Mammary epithelial cell (primary cell): ENCODE results near the gene HGD.

ENCODE experiments used
- EZH2 ChIP-seq: IDR thresholded peaks from 2 replicates; pipeline ENCODE4 v1.6.1; 2012; ENCODE audit warnings: low read length, inconsistent platforms, borderline replicate concordance
- TF ChIP-seq, protein P1 (sequence below), 2 donors: IDR thresholded peaks in 1 of 2; conservative IDR thresholded peaks in 1 of 2; 2 replicates each; pipeline ENCODE4 v1.5.1; 2011 to 2012; ENCODE audit warnings: inconsistent platforms in 2 of 2, low read length in 2 of 2, mild to moderate bottlenecking in 2 of 2, control low read depth in 1 of 2, low read depth in 1 of 2; ENCODE audit not compliant: insufficient read depth in 1 of 2; ENCODE audit errors: extremely low read depth in 1 of 2

- no peak for TF ChIP-seq EZH2
- TF ChIP-seq, protein P1, sequence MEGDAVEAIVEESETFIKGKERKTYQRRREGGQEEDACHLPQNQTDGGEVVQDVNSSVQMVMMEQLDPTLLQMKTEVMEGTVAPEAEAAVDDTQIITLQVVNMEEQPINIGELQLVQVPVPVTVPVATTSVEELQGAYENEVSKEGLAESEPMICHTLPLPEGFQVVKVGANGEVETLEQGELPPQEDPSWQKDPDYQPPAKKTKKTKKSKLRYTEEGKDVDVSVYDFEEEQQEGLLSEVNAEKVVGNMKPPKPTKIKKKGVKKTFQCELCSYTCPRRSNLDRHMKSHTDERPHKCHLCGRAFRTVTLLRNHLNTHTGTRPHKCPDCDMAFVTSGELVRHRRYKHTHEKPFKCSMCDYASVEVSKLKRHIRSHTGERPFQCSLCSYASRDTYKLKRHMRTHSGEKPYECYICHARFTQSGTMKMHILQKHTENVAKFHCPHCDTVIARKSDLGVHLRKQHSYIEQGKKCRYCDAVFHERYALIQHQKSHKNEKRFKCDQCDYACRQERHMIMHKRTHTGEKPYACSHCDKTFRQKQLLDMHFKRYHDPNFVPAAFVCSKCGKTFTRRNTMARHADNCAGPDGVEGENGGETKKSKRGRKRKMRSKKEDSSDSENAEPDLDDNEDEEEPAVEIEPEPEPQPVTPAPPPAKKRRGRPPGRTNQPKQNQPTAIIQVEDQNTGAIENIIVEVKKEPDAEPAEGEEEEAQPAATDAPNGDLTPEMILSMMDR (conservative IDR thresholded peaks at IDR 0.05 in 1 of 2, IDR thresholded peaks at IDR 0.05 in 1 of 2; ENCODE audit: extremely low read depth in 1 of 2, insufficient read depth in 1 of 2, low read depth in 1 of 2, low read length in 2 of 2): no peak
Measured at GRCh38 chr3:120705884-120706582, 24.0 kb upstream of the HGD start.
